Transverse colon (tissue), 3 donors: Measurements from ENCODE around the gene RAI1.

Source experiments
- POLR2A ChIP-seq: fragments of 450-650 bp; IDR thresholded peaks from one replicate; pipeline ENCODE4 v1.6.1; 2016; ENCODE audit warnings: antibody characterized with exemption, mild to moderate bottlenecking, moderate library complexity
- TF ChIP-seq, protein P1 (sequence below), 5 experiments: fragments of 200-600 bp in 3 of 5; fragments of 450-650 bp in 2 of 5; sonication (generic) in 3 of 5; IDR thresholded peaks; 1 replicate in 2 of 5; 2 replicates in 3 of 5; pipeline ENCODE4 v1.5.1; 2016 to 2017; ENCODE audit warnings: antibody characterized with exemption in 5 of 5, inconsistent platforms in 3 of 5, mild to moderate bottlenecking in 2 of 5, moderate library complexity in 1 of 5

DNA sequence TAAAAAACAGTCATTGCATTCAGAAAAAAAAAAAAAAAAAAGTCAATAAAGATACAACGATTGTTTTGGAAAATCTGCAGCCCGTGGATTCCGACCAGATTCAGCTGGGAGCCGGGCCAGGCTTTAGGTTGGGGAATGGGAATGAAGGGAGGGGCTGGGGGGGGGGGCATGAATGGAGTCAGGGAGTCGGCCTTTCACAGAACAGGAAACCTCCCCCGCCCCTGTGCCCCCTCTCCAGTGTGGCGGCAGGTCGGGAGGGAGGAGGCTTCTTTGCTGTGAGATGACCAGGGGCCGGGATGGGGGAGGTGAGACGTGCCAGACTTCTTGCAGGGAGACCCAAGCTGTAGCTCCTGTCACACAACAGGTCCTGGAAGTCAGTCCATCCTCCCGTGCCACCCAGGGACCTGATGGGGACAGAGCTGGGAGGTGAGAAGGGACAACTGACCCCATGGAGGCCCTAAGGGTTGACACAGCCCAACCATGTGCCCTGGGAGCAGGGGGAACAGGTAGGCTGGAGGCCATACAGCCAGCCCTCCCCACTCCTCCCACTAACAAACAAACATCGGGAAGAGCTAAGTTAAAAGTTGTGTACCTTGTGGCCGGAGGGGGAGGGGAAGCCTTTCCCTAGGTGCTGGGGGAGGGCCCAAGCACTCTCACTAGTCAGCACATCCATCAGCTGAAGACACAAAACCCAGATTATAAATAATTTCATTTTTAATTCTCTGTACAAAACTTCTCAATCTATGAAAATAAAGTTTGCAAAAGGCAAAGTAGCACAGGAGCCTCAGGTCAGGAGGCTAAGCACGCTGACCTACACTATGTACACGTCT is 130.3 kb downstream of the RAI1 start:
- TF ChIP-seq, protein P1, sequence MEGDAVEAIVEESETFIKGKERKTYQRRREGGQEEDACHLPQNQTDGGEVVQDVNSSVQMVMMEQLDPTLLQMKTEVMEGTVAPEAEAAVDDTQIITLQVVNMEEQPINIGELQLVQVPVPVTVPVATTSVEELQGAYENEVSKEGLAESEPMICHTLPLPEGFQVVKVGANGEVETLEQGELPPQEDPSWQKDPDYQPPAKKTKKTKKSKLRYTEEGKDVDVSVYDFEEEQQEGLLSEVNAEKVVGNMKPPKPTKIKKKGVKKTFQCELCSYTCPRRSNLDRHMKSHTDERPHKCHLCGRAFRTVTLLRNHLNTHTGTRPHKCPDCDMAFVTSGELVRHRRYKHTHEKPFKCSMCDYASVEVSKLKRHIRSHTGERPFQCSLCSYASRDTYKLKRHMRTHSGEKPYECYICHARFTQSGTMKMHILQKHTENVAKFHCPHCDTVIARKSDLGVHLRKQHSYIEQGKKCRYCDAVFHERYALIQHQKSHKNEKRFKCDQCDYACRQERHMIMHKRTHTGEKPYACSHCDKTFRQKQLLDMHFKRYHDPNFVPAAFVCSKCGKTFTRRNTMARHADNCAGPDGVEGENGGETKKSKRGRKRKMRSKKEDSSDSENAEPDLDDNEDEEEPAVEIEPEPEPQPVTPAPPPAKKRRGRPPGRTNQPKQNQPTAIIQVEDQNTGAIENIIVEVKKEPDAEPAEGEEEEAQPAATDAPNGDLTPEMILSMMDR (IDR thresholded peaks at IDR 0.05): no peak
- TF ChIP-seq POLR2A: no peak
